ENCODE results near the gene GABRQ. TPM values are rescaled to one million over a fixed set of nuclear protein-coding genes. Genes with fewer than 3 reads are reported as not detected.

Gene GABRQ
- total RNA-seq, 2 experiments from 2014 or later, result not detected

GRCh38 chrX:152652467-152652866 lies 14.8 kb downstream of the GABRQ start:
- H3K9me2 ChIP-seq (ENCODE audit: insufficient read depth, low read length), result no peaks in the 10 kb centered on the region
- POLR2A ChIA-PET, result interaction anchor here (0.8 kb wide), 1 partner anchor 430 kb away, joined by 3 read pairs; no protein-coding TSS in a partner anchor

GRCh38 chrX:152656087-152656486 lies 18.4 kb downstream of the GABRQ start:
- Histone ChIP-seq H3K9me2 (ENCODE audit: insufficient read depth, low read length) (no peaks in the 10 kb centered on the region), H4K20me1 (ENCODE audit: insufficient read depth, low read length) (no peaks in the 10 kb centered on the region), H3K27ac (ENCODE audit: low read depth, low read length, poor library complexity, severe bottlenecking) (no peak overlapping the region), H3K36me3 (ENCODE audit: insufficient read depth, low read length) (no peaks in the 10 kb centered on the region), H3K9me3 (ENCODE audit: low read length) (no peaks in the 10 kb centered on the region), H3K4me1 (ENCODE audit: insufficient read depth, low read length, poor library complexity, severe bottlenecking) (no peaks in the 10 kb centered on the region), H3K4me2 (ENCODE audit: low read length) (no peak overlapping the region), H3K79me2 (ENCODE audit: insufficient read depth, low read depth, low read length) (no peaks in the 10 kb centered on the region), H3K4me3 (ENCODE audit: low read depth, low read length, poor library complexity, severe bottlenecking) (no peak overlapping the region), H2AFZ (ENCODE audit: low read length) (no peak overlapping the region)
- ChIA-PET POLR2A (no interaction called here), CTCF (ENCODE audit: unreplicated experiment) (no interaction called here)
- TF ChIP-seq CTCF (conservative IDR thresholded peaks at IDR 0.05; ENCODE audit: low read length) (no peak), EZH2phosphoT487 (IDR thresholded peaks at IDR 0.05; ENCODE audit: borderline replicate concordance, low read depth, low read length) (no peak)
- intact Hi-C loops (cut with micrococcal nuclease; ENCODE audit: unreplicated experiment), result no loop called here
- no peak for DNase-seq (ENCODE audit: low spot score)
- no TSS peak for BruUV-seq (replicated peaks)

More at GRCh38 chrX:152652467-152652866, 14.8 kb downstream of the GABRQ start:
- Histone ChIP-seq H3K4me3 (ENCODE audit: low read depth, low read length, poor library complexity, severe bottlenecking) (no peak overlapping the region), H3K27ac (ENCODE audit: low read depth, low read length, poor library complexity, severe bottlenecking) (no peak overlapping the region), H3K9me3 (ENCODE audit: low read length) (no peaks in the 10 kb centered on the region), H2AFZ (ENCODE audit: low read length) (no peak overlapping the region), H4K20me1 (ENCODE audit: insufficient read depth, low read length) (no peaks in the 10 kb centered on the region), H3K79me2 (ENCODE audit: insufficient read depth, low read depth, low read length) (no peaks in the 10 kb centered on the region), H3K4me1 (ENCODE audit: insufficient read depth, low read length, poor library complexity, severe bottlenecking) (no peaks in the 10 kb centered on the region), H3K4me2 (ENCODE audit: low read length) (no peak overlapping the region), H3K36me3 (ENCODE audit: insufficient read depth, low read length) (no peaks in the 10 kb centered on the region)
- CTCF ChIA-PET (ENCODE audit: unreplicated experiment), result no interaction called here
- intact Hi-C loops (cut with micrococcal nuclease; ENCODE audit: unreplicated experiment), result no loop called here
- DNase-seq (ENCODE audit: low spot score), result no peak
- BruUV-seq (replicated peaks), result no TSS peak
- no peak for TF ChIP-seq CTCF (conservative IDR thresholded peaks at IDR 0.05; ENCODE audit: low read length)
- TF ChIP-seq EZH2phosphoT487 (IDR thresholded peaks at IDR 0.05; ENCODE audit: borderline replicate concordance, low read depth, low read length), result no peak

- ChIA-PET POLR2A (no interaction called here), CTCF (ENCODE audit: unreplicated experiment) (no interaction called here)
- no TSS peak for BruUV-seq (replicated peaks)
- H3K79me2 ChIP-seq (ENCODE audit: insufficient read depth, low read depth, low read length), result no peaks in the 10 kb centered on the region
- H3K27ac ChIP-seq (ENCODE audit: low read depth, low read length, poor library complexity, severe bottlenecking), result no peak overlapping the region
- TF ChIP-seq EZH2phosphoT487 (IDR thresholded peaks at IDR 0.05; ENCODE audit: borderline replicate concordance, low read depth, low read length), result no peak
- TF ChIP-seq CTCF (conservative IDR thresholded peaks at IDR 0.05; ENCODE audit: low read length), result no peak
- H3K9me2 ChIP-seq (ENCODE audit: insufficient read depth, low read length), result no peaks in the 10 kb centered on the region
- no peak overlapping the region for H2AFZ ChIP-seq (ENCODE audit: low read length)
- no peak for DNase-seq (ENCODE audit: low spot score)
- no peak overlapping the region for H3K4me2 ChIP-seq (ENCODE audit: low read length)
- H3K9me3 ChIP-seq (ENCODE audit: low read length), result no peaks in the 10 kb centered on the region
- H4K20me1 ChIP-seq (ENCODE audit: insufficient read depth, low read length), result no peaks in the 10 kb centered on the region
- intact Hi-C loops (cut with micrococcal nuclease; ENCODE audit: unreplicated experiment), result no loop called here
- no peaks in the 10 kb centered on the region for H3K36me3 ChIP-seq (ENCODE audit: insufficient read depth, low read length)
- no peaks in the 10 kb centered on the region for H3K4me1 ChIP-seq (ENCODE audit: insufficient read depth, low read length, poor library complexity, severe bottlenecking)
- no peak overlapping the region for H3K4me3 ChIP-seq (ENCODE audit: low read depth, low read length, poor library complexity, severe bottlenecking)
These were observed 19.2 kb downstream of the GABRQ start for GRCh38 chrX:152656890-152657289.

Measured in OCI-LY7 (cell line).